ENCODE measurements around the gene STRADA. TPM values are rescaled to one million over a fixed set of nuclear protein-coding genes. Genes with fewer than 3 reads are reported as not detected.

STRADA gene
- total and polyA plus RNA-seq, 2 experiments from 2014 or later: 18.0 to 28.8 TPM

DNA sequence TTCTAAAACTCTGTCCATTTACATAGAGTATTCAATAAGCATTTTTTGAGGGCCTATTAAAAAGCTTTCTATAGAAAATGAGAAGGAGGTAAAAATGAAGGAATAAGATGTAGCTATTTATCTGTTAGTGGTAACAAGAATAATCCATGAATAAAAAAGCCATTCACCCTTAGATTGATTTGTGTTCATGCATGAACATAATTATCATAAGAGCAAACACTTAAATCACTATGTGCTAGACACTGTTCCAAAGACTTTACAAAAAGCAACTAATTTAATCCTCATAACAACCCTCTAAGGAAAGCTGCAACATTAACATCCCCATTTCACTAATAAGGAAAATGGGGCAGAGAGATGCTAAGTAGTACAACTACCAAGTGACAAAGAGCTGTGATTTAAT is 25.2 kb upstream of the STRADA start (continued):
- TF ChIP-seq, protein P1, sequence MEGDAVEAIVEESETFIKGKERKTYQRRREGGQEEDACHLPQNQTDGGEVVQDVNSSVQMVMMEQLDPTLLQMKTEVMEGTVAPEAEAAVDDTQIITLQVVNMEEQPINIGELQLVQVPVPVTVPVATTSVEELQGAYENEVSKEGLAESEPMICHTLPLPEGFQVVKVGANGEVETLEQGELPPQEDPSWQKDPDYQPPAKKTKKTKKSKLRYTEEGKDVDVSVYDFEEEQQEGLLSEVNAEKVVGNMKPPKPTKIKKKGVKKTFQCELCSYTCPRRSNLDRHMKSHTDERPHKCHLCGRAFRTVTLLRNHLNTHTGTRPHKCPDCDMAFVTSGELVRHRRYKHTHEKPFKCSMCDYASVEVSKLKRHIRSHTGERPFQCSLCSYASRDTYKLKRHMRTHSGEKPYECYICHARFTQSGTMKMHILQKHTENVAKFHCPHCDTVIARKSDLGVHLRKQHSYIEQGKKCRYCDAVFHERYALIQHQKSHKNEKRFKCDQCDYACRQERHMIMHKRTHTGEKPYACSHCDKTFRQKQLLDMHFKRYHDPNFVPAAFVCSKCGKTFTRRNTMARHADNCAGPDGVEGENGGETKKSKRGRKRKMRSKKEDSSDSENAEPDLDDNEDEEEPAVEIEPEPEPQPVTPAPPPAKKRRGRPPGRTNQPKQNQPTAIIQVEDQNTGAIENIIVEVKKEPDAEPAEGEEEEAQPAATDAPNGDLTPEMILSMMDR (conservative IDR thresholded peaks at IDR 0.05; ENCODE audit: low read depth in 2 of 2): no peak
- no peak for TF ChIP-seq STAT1 (IDR thresholded peaks at IDR 0.05; ENCODE audit: unreplicated experiment)
- TF ChIP-seq EZH2 (IDR thresholded peaks at IDR 0.05; ENCODE audit: low read depth, unreplicated experiment): no peak
- no peak for TF ChIP-seq EZH2phosphoT487 (IDR thresholded peaks at IDR 0.05; ENCODE audit: unreplicated experiment)
- TF ChIP-seq NANOG (IDR thresholded peaks at IDR 0.05; ENCODE audit: borderline replicate concordance): no peak

DNA sequence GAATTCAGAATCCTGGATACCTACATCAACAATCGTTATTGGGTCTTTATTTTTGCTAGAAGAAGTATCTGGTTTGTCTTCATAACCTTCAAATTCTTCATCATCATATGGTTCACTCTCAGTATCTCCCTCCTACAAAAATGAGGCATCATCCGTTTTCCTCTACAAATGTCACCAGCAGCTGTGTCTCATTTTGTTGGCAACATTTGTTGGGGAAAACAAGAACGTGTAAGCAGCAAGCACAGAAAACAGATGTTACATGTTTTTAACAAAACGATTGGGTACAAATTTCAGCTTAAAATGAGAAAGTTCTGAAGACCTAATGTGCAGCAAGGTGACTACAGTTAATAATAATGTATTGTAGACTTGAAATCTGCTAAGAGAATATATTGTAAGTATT is 23.1 kb upstream of the STRADA start:
- Histone ChIP-seq H3K9me2 (ENCODE audit: insufficient read depth) (no peaks in the 10 kb centered on the region), H3K4me1 (ENCODE audit: insufficient read depth) (no peaks in the 10 kb centered on the region; the same call in 1 of the 2 replicates), H4K20me1 (replicated peaks; ENCODE audit: insufficient read depth) (peaks cover 30% of the 10 kb centered on the region), H3K79me2 (replicated peaks; ENCODE audit: insufficient read depth) (peaks cover 58% of the 10 kb centered on the region), H3K27ac (ENCODE audit: low read depth) (no peak overlapping the region), H3K36me3 (ENCODE audit: insufficient read depth) (peaks cover 32% of the 10 kb centered on the region), H2AFZ (no peak overlapping the region), H3K4me3 (no peak overlapping the region), H3K27me3 (ENCODE audit: insufficient read depth) (no peaks in the 10 kb centered on the region), H3K4me2 (no peak overlapping the region), H3F3A (replicated peaks; ENCODE audit: low read depth) (no peaks in the 10 kb centered on the region)
- Mint-ChIP-seq H3K36me3 (ENCODE audit: low read depth) (peaks cover 51% of the 10 kb centered on the region), H3K4me1 (peaks cover 3% of the 10 kb centered on the region; the same call in 2 of the 3 replicates), H3K27ac (no peak overlapping the region), H3K4me3 (no peak overlapping the region), H3K9me3 (no peaks in the 10 kb centered on the region), H3K27me3 (ENCODE audit: insufficient read depth, low read depth, poor library complexity) (peaks cover 2% of the 10 kb centered on the region)
- TF ChIP-seq EZH2 (IDR thresholded peaks at IDR 0.05; ENCODE audit: low read depth, unreplicated experiment) (no peak), CREB1 (CRISPR knock-in tag; IDR thresholded peaks at IDR 0.05; ENCODE audit: low read depth) (no peak), ZNF114 (CRISPR knock-in tag; IDR thresholded peaks at IDR 0.05) (no peak), ZNF331 (CRISPR knock-in tag; IDR thresholded peaks at IDR 0.05; ENCODE audit: low read depth) (no peak), POLR2AphosphoS5 (IDR thresholded peaks at IDR 0.05; ENCODE audit: low read depth) (no peak), EZH2phosphoT487 (IDR thresholded peaks at IDR 0.05; ENCODE audit: unreplicated experiment) (no peak)
- TF ChIP-seq, protein P1 (conservative IDR thresholded peaks at IDR 0.05; ENCODE audit: low read depth in 2 of 2): no peak
- TF ChIP-seq, protein P2, sequence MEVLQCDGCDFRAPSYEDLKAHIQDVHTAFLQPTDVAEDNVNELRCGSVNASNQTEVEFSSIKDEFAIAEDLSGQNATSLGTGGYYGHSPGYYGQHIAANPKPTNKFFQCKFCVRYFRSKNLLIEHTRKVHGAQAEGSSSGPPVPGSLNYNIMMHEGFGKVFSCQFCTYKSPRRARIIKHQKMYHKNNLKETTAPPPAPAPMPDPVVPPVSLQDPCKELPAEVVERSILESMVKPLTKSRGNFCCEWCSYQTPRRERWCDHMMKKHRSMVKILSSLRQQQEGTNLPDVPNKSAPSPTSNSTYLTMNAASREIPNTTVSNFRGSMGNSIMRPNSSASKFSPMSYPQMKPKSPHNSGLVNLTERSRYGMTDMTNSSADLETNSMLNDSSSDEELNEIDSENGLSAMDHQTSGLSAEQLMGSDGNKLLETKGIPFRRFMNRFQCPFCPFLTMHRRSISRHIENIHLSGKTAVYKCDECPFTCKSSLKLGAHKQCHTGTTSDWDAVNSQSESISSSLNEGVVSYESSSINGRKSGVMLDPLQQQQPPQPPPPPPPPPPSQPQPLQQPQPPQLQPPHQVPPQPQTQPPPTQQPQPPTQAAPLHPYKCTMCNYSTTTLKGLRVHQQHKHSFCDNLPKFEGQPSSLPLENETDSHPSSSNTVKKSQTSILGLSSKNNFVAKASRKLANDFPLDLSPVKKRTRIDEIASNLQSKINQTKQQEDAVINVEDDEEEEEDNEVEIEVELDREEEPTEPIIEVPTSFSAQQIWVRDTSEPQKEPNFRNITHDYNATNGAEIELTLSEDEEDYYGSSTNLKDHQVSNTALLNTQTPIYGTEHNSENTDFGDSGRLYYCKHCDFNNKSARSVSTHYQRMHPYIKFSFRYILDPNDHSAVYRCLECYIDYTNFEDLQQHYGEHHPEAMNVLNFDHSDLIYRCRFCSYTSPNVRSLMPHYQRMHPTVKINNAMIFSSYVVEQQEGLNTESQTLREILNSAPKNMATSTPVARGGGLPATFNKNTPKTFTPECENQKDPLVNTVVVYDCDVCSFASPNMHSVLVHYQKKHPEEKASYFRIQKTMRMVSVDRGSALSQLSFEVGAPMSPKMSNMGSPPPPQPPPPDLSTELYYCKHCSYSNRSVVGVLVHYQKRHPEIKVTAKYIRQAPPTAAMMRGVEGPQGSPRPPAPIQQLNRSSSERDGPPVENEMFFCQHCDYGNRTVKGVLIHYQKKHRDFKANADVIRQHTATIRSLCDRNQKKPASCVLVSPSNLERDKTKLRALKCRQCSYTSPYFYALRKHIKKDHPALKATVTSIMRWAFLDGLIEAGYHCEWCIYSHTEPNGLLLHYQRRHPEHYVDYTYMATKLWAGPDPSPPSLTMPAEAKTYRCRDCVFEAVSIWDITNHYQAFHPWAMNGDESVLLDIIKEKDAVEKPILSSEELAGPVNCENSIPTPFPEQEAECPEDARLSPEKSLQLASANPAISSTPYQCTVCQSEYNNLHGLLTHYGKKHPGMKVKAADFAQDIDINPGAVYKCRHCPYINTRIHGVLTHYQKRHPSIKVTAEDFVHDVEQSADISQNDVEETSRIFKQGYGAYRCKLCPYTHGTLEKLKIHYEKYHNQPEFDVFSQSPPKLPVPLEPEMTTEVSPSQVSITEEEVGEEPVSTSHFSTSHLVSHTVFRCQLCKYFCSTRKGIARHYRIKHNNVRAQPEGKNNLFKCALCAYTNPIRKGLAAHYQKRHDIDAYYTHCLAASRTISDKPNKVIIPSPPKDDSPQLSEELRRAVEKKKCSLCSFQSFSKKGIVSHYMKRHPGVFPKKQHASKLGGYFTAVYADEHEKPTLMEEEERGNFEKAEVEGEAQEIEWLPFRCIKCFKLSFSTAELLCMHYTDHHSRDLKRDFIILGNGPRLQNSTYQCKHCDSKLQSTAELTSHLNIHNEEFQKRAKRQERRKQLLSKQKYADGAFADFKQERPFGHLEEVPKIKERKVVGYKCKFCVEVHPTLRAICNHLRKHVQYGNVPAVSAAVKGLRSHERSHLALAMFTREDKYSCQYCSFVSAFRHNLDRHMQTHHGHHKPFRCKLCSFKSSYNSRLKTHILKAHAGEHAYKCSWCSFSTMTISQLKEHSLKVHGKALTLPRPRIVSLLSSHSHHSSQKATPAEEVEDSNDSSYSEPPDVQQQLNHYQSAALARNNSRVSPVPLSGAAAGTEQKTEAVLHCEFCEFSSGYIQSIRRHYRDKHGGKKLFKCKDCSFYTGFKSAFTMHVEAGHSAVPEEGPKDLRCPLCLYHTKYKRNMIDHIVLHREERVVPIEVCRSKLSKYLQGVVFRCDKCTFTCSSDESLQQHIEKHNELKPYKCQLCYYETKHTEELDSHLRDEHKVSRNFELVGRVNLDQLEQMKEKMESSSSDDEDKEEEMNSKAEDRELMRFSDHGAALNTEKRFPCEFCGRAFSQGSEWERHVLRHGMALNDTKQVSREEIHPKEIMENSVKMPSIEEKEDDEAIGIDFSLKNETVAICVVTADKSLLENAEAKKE (CRISPR knock-in tag; IDR thresholded peaks at IDR 0.05): no peak
- DNase-seq (ENCODE audit: low spot score): no peak
- ATAC-seq: no peak
